Esophagus (tissue), 2 donors: ENCODE measurements around the gene CD2AP. TPM values are rescaled to one million over a fixed set of nuclear protein-coding genes. Genes with fewer than 3 reads are reported as not detected.

Experiments
- H3K27ac ChIP-seq, 2 donors: one replicate each; pipeline ENCODE4 v1.5.1; 2013; ENCODE audit warnings: low read depth in 2 of 2, mild to moderate bottlenecking in 2 of 2, inconsistent platforms in 1 of 2, low read length in 1 of 2, moderate library complexity in 1 of 2
- H3K27me3 ChIP-seq, 2 donors: one replicate each; pipeline ENCODE4 v1.6.1; 2013; ENCODE audit warnings: low read length in 2 of 2, control low read depth in 1 of 2, mild to moderate bottlenecking in 1 of 2; ENCODE audit not compliant: insufficient read depth in 2 of 2, control insufficient read depth in 1 of 2
- H3K36me3 ChIP-seq, 2 donors: one replicate each; pipeline ENCODE4 v1.6.1; 2013; ENCODE audit warnings: low read length in 1 of 2; ENCODE audit not compliant: control insufficient read depth in 2 of 2, insufficient read depth in 2 of 2
- H3K4me1 ChIP-seq, 2 donors: one replicate each; pipeline ENCODE4 v1.6.1; 2013; ENCODE audit warnings: low read length in 1 of 2; ENCODE audit not compliant: control insufficient read depth in 2 of 2, insufficient read depth in 2 of 2
- H3K4me3 ChIP-seq, 2 donors: one replicate each; pipeline ENCODE4 v1.5.1; 2013; ENCODE audit warnings: low read length in 2 of 2, mild to moderate bottlenecking in 2 of 2, low read depth in 1 of 2, moderate library complexity in 1 of 2
- H3K9me3 ChIP-seq, 2 donors: one replicate each; pipeline ENCODE4 v1.6.1; 2013; ENCODE audit warnings: mild to moderate bottlenecking in 2 of 2, low read depth in 1 of 2, low read length in 1 of 2, moderate library complexity in 1 of 2; ENCODE audit not compliant: control insufficient read depth in 2 of 2, insufficient read depth in 1 of 2
- WGBS, 2 donors: extraction: QIAGEN DNeasy Blood & Tissue Kit; methylation state at CpG; one replicate each; pipeline ENCODE4 v1.1.7; 2013; 5-methylcytosine and 5-hydroxymethylcytosine counted together
- polyA plus RNA-seq, 2 donors: library from polyadenylated mRNA; stranded (reverse); fragments of 200-250 nt; gene quantifications; one replicate each; pipeline ENCODE4 v1.2.3, GENCODE V29; 2013
- donor health status: healthy with polysubstance abuse.
- donor health status: Bipolar disorder and iron deficiency.

CD2AP gene
- polyA plus RNA-seq, 2 donors: 12.9 to 14.8 TPM

- no peak overlapping the region for H3K27ac ChIP-seq
- WGBS, 2 donors: 85 to 96% methylated on average over 1 of the region's 1 CpG
- H3K4me1 ChIP-seq: peaks cover 0 to 2% of the 10 kb centered on the region in 2 donors
- no peaks in the 10 kb centered on the region for H3K27me3 ChIP-seq
- H3K9me3 ChIP-seq: no peaks in the 10 kb centered on the region
- no peaks in the 10 kb centered on the region for H3K36me3 ChIP-seq
- no peak overlapping the region for H3K4me3 ChIP-seq
These were observed 13.1 kb downstream of the CD2AP start for GRCh38 chr6:47490676-47491075.

- WGBS, 2 donors: 89 to 98% methylated on average over 2 of the region's 2 CpGs
- no peak overlapping the region for H3K4me3 ChIP-seq
- peaks cover 0 to 2% of the 10 kb centered on the region in 2 donors for H3K4me1 ChIP-seq
- no peak overlapping the region for H3K27ac ChIP-seq
- H3K9me3 ChIP-seq: no peaks in the 10 kb centered on the region
- no peaks in the 10 kb centered on the region for H3K27me3 ChIP-seq
- H3K36me3 ChIP-seq: no peaks in the 10 kb centered on the region
These were observed 14.8 kb downstream of the CD2AP start for GRCh38 chr6:47492355-47492754.

- no peak overlapping the region for H3K4me3 ChIP-seq
- H3K27me3 ChIP-seq: no peaks in the 10 kb centered on the region
- WGBS, 2 donors: 94 to 97% methylated on average over 8 of the region's 8 CpGs
- H3K4me1 ChIP-seq: peaks cover 0 to 2% of the 10 kb centered on the region in 2 donors
- no peaks in the 10 kb centered on the region for H3K36me3 ChIP-seq
- H3K9me3 ChIP-seq: no peaks in the 10 kb centered on the region
- H3K27ac ChIP-seq: no peak overlapping the region
These were observed 17.6 kb downstream of the CD2AP start for GRCh38 chr6:47495207-47495606.

GRCh38 chr6:47495954-47496545 is 18.5 kb downstream of the CD2AP start:
- 45 to 65% methylated on average over 2 of the region's 2 CpGs for WGBS, 2 donors
- Histone ChIP-seq H3K9me3 (no peaks in the 10 kb centered on the region), H3K4me3 (no peak overlapping the region), H3K27ac (no peak overlapping the region), H3K36me3 (no peaks in the 10 kb centered on the region), H3K27me3 (no peaks in the 10 kb centered on the region), H3K4me1 (peaks cover 0 to 2% of the 10 kb centered on the region in 2 donors)

DNA sequence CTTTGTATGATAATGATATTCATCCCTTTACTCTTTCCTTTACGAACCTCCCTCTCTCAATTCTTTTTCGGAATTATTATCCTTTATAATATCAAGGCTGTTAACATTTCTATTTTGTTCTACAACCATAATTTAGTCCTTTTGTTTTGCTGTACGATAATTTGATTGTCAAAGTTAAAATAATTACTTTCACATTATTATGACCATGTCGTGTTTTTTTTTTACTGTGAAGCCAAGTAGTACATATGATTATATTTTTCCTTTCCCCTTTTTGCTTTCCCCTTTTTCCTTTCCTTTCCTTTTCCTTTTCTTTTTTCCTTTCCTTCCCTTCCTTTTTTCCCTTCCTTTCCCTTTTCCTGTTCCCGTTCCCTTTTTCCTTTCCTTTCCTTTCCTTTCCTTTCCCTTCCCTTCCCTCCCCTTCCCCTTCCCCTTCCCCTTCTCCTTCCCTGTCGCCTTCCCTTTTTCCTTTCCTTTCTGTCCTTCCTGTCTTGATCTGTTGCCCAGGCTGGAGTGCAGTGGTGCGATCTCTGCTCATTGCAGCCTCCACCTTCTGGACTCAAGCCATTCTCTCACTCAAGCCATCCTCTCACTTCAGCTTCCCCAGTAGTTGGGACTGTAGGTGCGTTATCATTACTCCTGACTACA is 19.5 kb downstream of the CD2AP start:
- Histone ChIP-seq H3K9me3 (no peaks in the 10 kb centered on the region), H3K27ac (no peak overlapping the region), H3K4me1 (peaks cover 0 to 2% of the 10 kb centered on the region in 2 donors), H3K27me3 (no peaks in the 10 kb centered on the region), H3K4me3 (no peak overlapping the region), H3K36me3 (no peaks in the 10 kb centered on the region)
- 83 to 89% methylated on average over 8 of the region's 8 CpGs for WGBS, 2 donors

GRCh38 chr6:47502920-47503319 is 25.3 kb downstream of the CD2AP start:
- Histone ChIP-seq H3K27ac (no peak overlapping the region), H3K36me3 (no peaks in the 10 kb centered on the region), H3K4me1 (no peaks in the 10 kb centered on the region), H3K4me3 (no peak overlapping the region), H3K27me3 (no peaks in the 10 kb centered on the region), H3K9me3 (no peaks in the 10 kb centered on the region)
- 79 to 87% methylated on average over 2 of the region's 2 CpGs for WGBS, 2 donors

- Histone ChIP-seq H3K4me3 (no peak overlapping the region), H3K27ac (no peak overlapping the region), H3K9me3 (no peaks in the 10 kb centered on the region), H3K27me3 (no peaks in the 10 kb centered on the region), H3K36me3 (no peaks in the 10 kb centered on the region), H3K4me1 (no peaks in the 10 kb centered on the region)
- 98 to 100% methylated on average over 1 of the region's 1 CpG for WGBS, 2 donors
These were observed 32.3 kb downstream of the CD2AP start for GRCh38 chr6:47509937-47510336.

DNA sequence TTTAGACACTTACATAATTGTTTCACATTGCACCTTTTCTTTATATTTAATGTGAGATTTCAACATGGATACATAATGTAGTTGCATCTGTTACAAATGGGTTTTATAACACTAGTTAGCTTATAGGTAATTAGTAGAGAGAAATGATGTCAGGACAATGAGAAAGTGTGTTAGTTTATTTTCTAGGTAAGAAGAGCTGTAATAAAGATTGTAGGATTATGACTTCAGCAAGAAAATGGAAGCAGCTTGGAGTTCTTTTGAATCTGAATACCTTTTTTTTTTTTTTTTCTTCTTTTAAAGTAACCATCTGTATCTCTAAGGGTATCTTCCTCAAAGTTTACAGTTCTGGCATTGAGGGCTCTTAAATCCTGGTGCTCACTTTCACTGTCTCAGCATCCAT is 35.3 kb downstream of the CD2AP start:
- Histone ChIP-seq H3K36me3 (no peaks in the 10 kb centered on the region), H3K27ac (no peak overlapping the region), H3K9me3 (no peaks in the 10 kb centered on the region)

DNA sequence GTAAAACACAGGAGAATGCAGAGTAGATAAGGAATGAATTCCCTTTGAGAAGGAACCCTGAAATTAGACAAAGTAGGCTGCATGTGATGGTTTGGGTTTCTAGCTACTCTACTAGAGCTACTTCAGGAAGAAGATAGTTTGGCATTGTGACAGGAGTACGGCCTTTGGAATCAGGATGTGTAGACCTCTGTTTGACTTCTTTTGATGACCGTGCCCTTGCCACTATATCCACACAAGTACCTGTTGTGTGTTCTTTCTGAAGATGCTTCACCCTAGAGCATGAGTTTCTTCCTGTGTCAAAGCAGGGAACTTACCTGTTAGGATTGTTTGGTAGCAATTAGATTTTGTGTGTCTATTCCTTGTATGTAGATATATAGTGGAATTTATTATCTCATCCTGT is 41.7 kb downstream of the CD2AP start:
- Histone ChIP-seq H3K27me3 (no peaks in the 10 kb centered on the region), H3K4me1 (peaks cover 0 to 2% of the 10 kb centered on the region in 2 donors), H3K27ac (no peak overlapping the region), H3K4me3 (no peak overlapping the region), H3K9me3 (no peaks in the 10 kb centered on the region), H3K36me3 (no peaks in the 10 kb centered on the region)
- WGBS, 2 donors: 74 to 86% methylated on average over 2 of the region's 2 CpGs

More for the DNA sequence above, 35.3 kb downstream of the CD2AP start:
- Histone ChIP-seq H3K4me1 (no peaks in the 10 kb centered on the region), H3K4me3 (no peak overlapping the region), H3K27me3 (no peaks in the 10 kb centered on the region)

DNA sequence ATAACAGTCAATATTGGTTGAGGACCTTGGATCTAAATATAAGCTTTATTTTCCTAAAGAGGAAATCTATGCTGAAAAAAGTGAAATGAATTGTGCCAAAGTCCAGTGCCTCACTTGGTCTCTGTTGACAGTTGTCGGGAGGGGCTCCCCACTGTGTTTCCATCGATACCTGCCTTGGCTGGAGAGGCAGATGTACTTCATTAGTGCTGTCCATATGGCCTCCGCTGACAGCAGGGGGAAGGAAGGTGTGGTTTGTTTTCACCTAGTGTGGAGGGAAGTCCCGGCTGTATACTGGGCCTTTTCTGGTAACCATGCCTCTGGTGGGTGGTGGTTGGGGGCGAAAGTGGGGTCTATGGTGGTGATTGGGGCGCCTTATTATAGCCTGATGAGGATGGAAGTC is 42.7 kb downstream of the CD2AP start:
- Histone ChIP-seq H3K4me3 (no peak overlapping the region), H3K27ac (no peak overlapping the region), H3K4me1 (peaks cover 0 to 2% of the 10 kb centered on the region in 2 donors), H3K27me3 (no peaks in the 10 kb centered on the region), H3K36me3 (no peaks in the 10 kb centered on the region), H3K9me3 (no peaks in the 10 kb centered on the region)
- WGBS, 2 donors: 66 to 79% methylated on average over 6 of the region's 6 CpGs
